Esophagus muscularis mucosa (tissue), 4 donors: ENCODE measurements around the gene MBD3L4. TPM values are rescaled to one million over a fixed set of nuclear protein-coding genes. Genes with fewer than 3 reads are reported as not detected.

Experiments used
- DNase-seq: peaks from one replicate; pipeline ENCODE4 v3.0.0-alpha.2; 2017; ENCODE audit errors: extremely low spot score
- H3K27ac ChIP-seq, 4 donors: fragments of 200-600 bp; sonication (generic); replicated peaks in 1 of 4; 1 replicate in 3 of 4; 2 replicates in 1 of 4; pipeline ENCODE4 v1.5.1; 2016 to 2019; ENCODE audit warnings: mild to moderate bottlenecking in 1 of 4
- H3K27me3 ChIP-seq, 4 donors: fragments of 200-600 bp; sonication (generic); one replicate each; pipeline versions ENCODE4 v1.5.1 to v1.6.0; 2016 to 2019
- H3K36me3 ChIP-seq, 4 donors: fragments of 200-600 bp; sonication (generic); one replicate each; pipeline ENCODE4 v1.5.1; 2016 to 2019
- H3K4me1 ChIP-seq, 4 donors: fragments of 200-600 bp; sonication (generic); one replicate each; pipeline ENCODE4 v1.5.1; 2016 to 2019
- H3K4me3 ChIP-seq, 4 donors: fragments of 200-600 bp; sonication (generic); 1 replicate in 2 of 4; 2 replicates in 2 of 4; pipeline ENCODE4 v1.5.1; 2016 to 2019; ENCODE audit warnings: mild to moderate bottlenecking in 4 of 4, moderate library complexity in 1 of 4
- H3K9me3 ChIP-seq, 4 donors: fragments of 200-600 bp; sonication (generic); 1 replicate in 3 of 4; 2 replicates in 1 of 4; pipeline ENCODE4 v1.5.1; 2016 to 2019
- EP300 ChIP-seq: sonication (generic); formaldehyde crosslinking; IDR thresholded peaks from one replicate; pipeline ENCODE4 v1.6.1; 2017; ENCODE audit warnings: antibody characterized with exemption
- POLR2A ChIP-seq: fragments of 450-650 bp; IDR thresholded peaks from one replicate; pipeline ENCODE4 v1.6.1; 2017; ENCODE audit warnings: antibody characterized with exemption, moderate library complexity, mild to moderate bottlenecking, low read depth
- POLR2AphosphoS5 ChIP-seq, 2 donors: sonication (generic); formaldehyde crosslinking; IDR thresholded peaks; one replicate each; pipeline ENCODE4 v1.6.1; 2017; ENCODE audit warnings: antibody characterized with exemption in 2 of 2
- whole genome bisulfite sequencing: methylation state at CpG from one replicate; pipeline ENCODE4 v1.1.5; 2018; 5-methylcytosine and 5-hydroxymethylcytosine counted together
- intact Hi-C: fragments of 100-400 bp; cut with DNase I; formaldehyde crosslinking; loops from one replicate; pipeline ENCODE4 v1.15.1; 2023
- total RNA-seq, 4 donors: library from RNA; depleted of rRNA; stranded (reverse); fragments of >200 nt; gene quantifications; one replicate each; pipeline versions ENCODE4 v1.1.0 to v1.2.1, GENCODE V29; 2016
- TF ChIP-seq, protein P1 (sequence below), 3 experiments: fragments of 200-600 bp in 2 of 3; fragments of 450-650 bp in 1 of 3; sonication (generic) in 2 of 3; IDR thresholded peaks; one replicate each; pipeline ENCODE4 v1.5.1; 2017 to 2019; ENCODE audit warnings: antibody characterized with exemption in 3 of 3, mild to moderate bottlenecking in 2 of 3, moderate library complexity in 1 of 3

MBD3L4 gene
- total RNA-seq, 4 donors from 2014 or later: not detected

DNA sequence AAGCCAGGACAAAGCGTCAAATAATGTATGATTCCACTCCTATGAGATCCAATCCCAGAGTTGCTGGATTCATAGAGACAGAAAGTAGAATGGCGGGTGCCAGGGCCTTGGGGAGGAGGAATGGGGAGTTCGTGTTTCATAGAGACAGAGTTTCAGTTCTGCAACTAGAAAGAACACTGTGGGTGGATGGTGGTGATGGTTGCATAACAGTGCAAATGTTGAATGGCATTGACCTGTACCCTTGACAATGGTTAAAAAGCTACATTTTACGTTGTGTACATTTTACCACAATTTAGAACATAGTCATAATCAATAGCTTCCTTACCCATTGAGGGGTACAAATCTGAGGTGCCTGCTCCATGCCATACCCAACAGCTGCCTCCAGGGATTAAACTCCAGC, 52.1 kb downstream of the MBD3L4 start:
- intact Hi-C loops: no loop called here
- Histone ChIP-seq H3K4me1 (no peaks in the 10 kb centered on the region), H3K27me3 (peaks cover 0 to 13% (median 0%) of the 10 kb centered on the region in 4 donors), H3K27ac (no peak overlapping the region), H3K36me3 (no peaks in the 10 kb centered on the region), H3K9me3 (peaks cover 0 to 30% (median 19%) of the 10 kb centered on the region in 4 donors), H3K4me3 (no peak overlapping the region)
- TF ChIP-seq, protein P1, sequence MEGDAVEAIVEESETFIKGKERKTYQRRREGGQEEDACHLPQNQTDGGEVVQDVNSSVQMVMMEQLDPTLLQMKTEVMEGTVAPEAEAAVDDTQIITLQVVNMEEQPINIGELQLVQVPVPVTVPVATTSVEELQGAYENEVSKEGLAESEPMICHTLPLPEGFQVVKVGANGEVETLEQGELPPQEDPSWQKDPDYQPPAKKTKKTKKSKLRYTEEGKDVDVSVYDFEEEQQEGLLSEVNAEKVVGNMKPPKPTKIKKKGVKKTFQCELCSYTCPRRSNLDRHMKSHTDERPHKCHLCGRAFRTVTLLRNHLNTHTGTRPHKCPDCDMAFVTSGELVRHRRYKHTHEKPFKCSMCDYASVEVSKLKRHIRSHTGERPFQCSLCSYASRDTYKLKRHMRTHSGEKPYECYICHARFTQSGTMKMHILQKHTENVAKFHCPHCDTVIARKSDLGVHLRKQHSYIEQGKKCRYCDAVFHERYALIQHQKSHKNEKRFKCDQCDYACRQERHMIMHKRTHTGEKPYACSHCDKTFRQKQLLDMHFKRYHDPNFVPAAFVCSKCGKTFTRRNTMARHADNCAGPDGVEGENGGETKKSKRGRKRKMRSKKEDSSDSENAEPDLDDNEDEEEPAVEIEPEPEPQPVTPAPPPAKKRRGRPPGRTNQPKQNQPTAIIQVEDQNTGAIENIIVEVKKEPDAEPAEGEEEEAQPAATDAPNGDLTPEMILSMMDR (IDR thresholded peaks at IDR 0.05): no peak
- no peak for TF ChIP-seq POLR2A
- TF ChIP-seq EP300: no peak
- no peak for TF ChIP-seq POLR2AphosphoS5 (IDR thresholded peaks at IDR 0.05)
- 51% methylated on average over 4 of the region's 4 CpGs for WGBS
- DNase-seq: no peak

Other genes with a start within 250 kb of the MBD3L4 start
- gene ADGRE1, start 152.6 kb downstream of the MBD3L4 start, total RNA-seq: under 1 TPM in 2 of 4 donors, not detected in 2; 0.17 to 0.33 TPM
- not detected for gene MBD3L2B, start 18.7 kb downstream of the MBD3L4 start, total RNA-seq
- gene MBD3L5, start 9.6 kb downstream of the MBD3L4 start, total RNA-seq: not detected
- not detected for gene MBD3L2, start 9.1 kb upstream of the MBD3L4 start, total RNA-seq
- not detected for gene MBD3L3, start 18.5 kb upstream of the MBD3L4 start, total RNA-seq
- 1 to 10 TPM; 5.5 to 9.0 (median 8.3) TPM for gene ZNF557, start 29.5 kb upstream of the MBD3L4 start, total RNA-seq